A673 (cell line): ENCODE measurements around the gene TSEN2.

ENCODE experiments used
- EZH2 ChIP-seq: fragments of 200-600 bp; sonication (generic); IDR thresholded peaks from 2 replicates; pipeline ENCODE4 v1.6.1; 2017; ENCODE audit warnings: borderline replicate concordance, low read depth, mild to moderate bottlenecking, mixed read lengths, antibody characterized with exemption, low read length; ENCODE audit not compliant: poor library complexity, severe bottlenecking
- TF ChIP-seq, protein P1 (sequence below): fragments of 300-800, 200-600 bp; sonication (generic); conservative IDR thresholded peaks from 2 replicates; pipeline ENCODE4 v1.5.1; 2017; ENCODE audit warnings: low read depth, mild to moderate bottlenecking, antibody characterized with exemption, low read length, moderate library complexity, mixed read lengths

DNA sequence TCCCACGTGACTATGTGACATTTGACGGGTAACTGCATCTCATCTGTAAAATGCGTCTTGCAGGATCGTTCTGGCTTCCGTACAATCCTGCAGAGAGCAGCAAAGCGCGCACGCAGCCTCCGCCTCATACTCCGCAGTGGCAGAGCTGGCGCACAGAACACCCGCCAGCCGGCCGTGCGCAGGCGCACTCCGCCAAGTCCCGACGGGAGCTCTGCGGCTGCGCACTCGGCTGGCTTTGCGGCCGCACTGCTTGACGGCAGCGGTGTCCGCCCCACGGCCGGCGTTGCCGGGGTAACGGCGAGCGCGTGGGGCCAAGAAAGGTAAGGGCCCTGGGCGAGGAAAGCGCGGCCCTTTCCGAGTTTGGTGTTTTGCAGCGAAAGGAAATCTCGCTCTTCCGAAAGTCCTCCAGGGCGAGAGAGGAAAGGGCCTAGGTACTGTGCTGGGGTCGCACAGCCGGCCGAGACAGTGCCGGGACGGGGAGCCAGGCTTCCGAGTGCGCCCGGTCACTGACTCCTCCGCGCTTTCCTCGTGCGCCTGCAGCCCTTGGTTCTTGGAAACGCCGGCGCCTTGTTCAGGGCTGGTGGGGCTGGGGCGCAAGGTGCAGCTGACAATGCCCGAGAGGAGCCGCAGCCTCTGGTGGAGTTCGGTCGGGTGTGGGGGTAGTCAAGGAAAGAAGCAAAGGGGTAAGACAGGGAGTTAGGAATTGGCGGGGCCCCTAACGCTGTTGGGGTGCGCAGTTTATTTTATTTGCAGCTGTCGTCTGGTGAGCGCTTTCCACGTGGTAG, at the start of gene TSEN2:
- TF ChIP-seq, protein P1, sequence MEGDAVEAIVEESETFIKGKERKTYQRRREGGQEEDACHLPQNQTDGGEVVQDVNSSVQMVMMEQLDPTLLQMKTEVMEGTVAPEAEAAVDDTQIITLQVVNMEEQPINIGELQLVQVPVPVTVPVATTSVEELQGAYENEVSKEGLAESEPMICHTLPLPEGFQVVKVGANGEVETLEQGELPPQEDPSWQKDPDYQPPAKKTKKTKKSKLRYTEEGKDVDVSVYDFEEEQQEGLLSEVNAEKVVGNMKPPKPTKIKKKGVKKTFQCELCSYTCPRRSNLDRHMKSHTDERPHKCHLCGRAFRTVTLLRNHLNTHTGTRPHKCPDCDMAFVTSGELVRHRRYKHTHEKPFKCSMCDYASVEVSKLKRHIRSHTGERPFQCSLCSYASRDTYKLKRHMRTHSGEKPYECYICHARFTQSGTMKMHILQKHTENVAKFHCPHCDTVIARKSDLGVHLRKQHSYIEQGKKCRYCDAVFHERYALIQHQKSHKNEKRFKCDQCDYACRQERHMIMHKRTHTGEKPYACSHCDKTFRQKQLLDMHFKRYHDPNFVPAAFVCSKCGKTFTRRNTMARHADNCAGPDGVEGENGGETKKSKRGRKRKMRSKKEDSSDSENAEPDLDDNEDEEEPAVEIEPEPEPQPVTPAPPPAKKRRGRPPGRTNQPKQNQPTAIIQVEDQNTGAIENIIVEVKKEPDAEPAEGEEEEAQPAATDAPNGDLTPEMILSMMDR = peak; percentile 33
- no peak for TF ChIP-seq EZH2
